ENCODE measurements around the gene PSME3IP1.

DNA sequence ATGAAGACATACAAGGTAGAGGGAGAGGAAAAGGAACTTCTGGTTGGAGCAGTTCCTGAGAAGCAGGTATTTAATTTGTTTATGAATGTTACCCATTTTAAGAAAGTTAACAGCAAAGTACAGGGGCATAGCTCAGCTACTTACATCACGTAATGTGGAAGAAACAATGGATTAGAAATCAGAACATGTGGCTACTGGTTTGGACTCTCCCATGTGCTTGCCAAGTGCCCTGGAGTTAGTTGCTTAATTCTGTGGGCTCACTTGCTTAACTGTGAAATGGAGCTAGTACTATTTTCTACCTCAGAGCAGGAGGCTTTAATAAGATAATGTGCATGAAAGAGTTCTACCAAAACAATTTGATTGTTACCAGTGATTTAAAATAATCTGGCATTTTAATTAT is 27.6 kb upstream of the PSME3IP1 start:
- TF ChIP-seq ZNF331 (CRISPR knock-in tag; IDR thresholded peaks at IDR 0.05; ENCODE audit: low read depth), result no peak
- TF ChIP-seq CTCF (conservative IDR thresholded peaks at IDR 0.05; ENCODE audit: low read depth in 2 of 2), result no peak
- TF ChIP-seq EZH2 (IDR thresholded peaks at IDR 0.05; ENCODE audit: low read depth, unreplicated experiment), result no peak
- no peak for TF ChIP-seq EZH2phosphoT487 (IDR thresholded peaks at IDR 0.05; ENCODE audit: unreplicated experiment)
- TF ChIP-seq CREB1 (CRISPR knock-in tag; IDR thresholded peaks at IDR 0.05; ENCODE audit: low read depth), result no peak
- no peak for TF ChIP-seq POLR2AphosphoS5 (IDR thresholded peaks at IDR 0.05; ENCODE audit: low read depth)
- no peak for TF ChIP-seq NANOG (IDR thresholded peaks at IDR 0.05; ENCODE audit: borderline replicate concordance)
- no peak for TF ChIP-seq JUNB (IDR thresholded peaks at IDR 0.05; ENCODE audit: unreplicated experiment)
- no peak for TF ChIP-seq REST (IDR thresholded peaks at IDR 0.05; ENCODE audit: unreplicated experiment)
- no peak for TF ChIP-seq STAT1 (IDR thresholded peaks at IDR 0.05; ENCODE audit: unreplicated experiment)

Data from GM23338 (cell line).